GM19025 (cell line): ENCODE results near the gene ARNT2.

ENCODE experiments used
- ATAC-seq: cut with Tn5 transposase; IDR thresholded peaks from one replicate; pipeline ENCODE4 v1.9.1; 2021; ENCODE audit warnings: mild to moderate bottlenecking, low read depth, moderate library complexity; ENCODE audit not compliant: unreplicated experiment

The ARNT2 gene

GRCh38 chr15:80405554-80405850, 1.3 kb downstream of the ARNT2 start:
- ATAC-seq, result no peak

- no peak for ATAC-seq
Observed at GRCh38 chr15:80405970-80406369, 1.8 kb downstream of the ARNT2 start.

GRCh38 chr15:80411788-80412288, 7.7 kb downstream of the ARNT2 start:
- ATAC-seq, result no peak

GRCh38 chr15:80414546-80415357, 10.6 kb downstream of the ARNT2 start:
- no peak for ATAC-seq

- ATAC-seq, result no peak
Observed at GRCh38 chr15:80415358-80415670, 11.1 kb downstream of the ARNT2 start.

GRCh38 chr15:80416702-80417101, 12.5 kb downstream of the ARNT2 start:
- ATAC-seq, result no peak

- no peak for ATAC-seq
Observed at GRCh38 chr15:80418892-80419537, 14.8 kb downstream of the ARNT2 start.

- no peak for ATAC-seq
Observed at GRCh38 chr15:80419546-80419945, 15.4 kb downstream of the ARNT2 start.

- no peak for ATAC-seq
Observed at GRCh38 chr15:80420658-80421057, 16.5 kb downstream of the ARNT2 start.

GRCh38 chr15:80423215-80423614, 19.0 kb downstream of the ARNT2 start:
- no peak for ATAC-seq

GRCh38 chr15:80424381-80424780, 20.2 kb downstream of the ARNT2 start:
- no peak for ATAC-seq

GRCh38 chr15:80426316-80426715, 22.1 kb downstream of the ARNT2 start:
- ATAC-seq, result no peak

- no peak for ATAC-seq
Observed at GRCh38 chr15:80429964-80430363, 25.8 kb downstream of the ARNT2 start.

- ATAC-seq, result no peak
Observed at GRCh38 chr15:80431635-80432344, 27.6 kb downstream of the ARNT2 start.

GRCh38 chr15:80432345-80432702, 28.1 kb downstream of the ARNT2 start:
- ATAC-seq, result no peak

GRCh38 chr15:80433836-80434235, 29.7 kb downstream of the ARNT2 start:
- ATAC-seq, result no peak

- ATAC-seq, result no peak
Observed at GRCh38 chr15:80434926-80435720, 30.9 kb downstream of the ARNT2 start.

GRCh38 chr15:80436511-80437307, 32.5 kb downstream of the ARNT2 start:
- no peak for ATAC-seq

- ATAC-seq, result no peak
Observed at GRCh38 chr15:80437334-80437891, 33.2 kb downstream of the ARNT2 start.

- ATAC-seq, result no peak
Observed at GRCh38 chr15:80439140-80439539, 35.0 kb downstream of the ARNT2 start.
